Activated CD8-positive, alpha-beta memory T cell treated with anti-CD3 and anti-CD28 coated beads, Interleukin-2, amount 50 U/mL, for 4 hours (primary cell): ENCODE results near the gene NFATC1.

ENCODE experiments used
- DNase-seq: peaks from one replicate; pipeline ENCODE4 v3.0.0-alpha.2; 2020

NFATC1 gene

DNA sequence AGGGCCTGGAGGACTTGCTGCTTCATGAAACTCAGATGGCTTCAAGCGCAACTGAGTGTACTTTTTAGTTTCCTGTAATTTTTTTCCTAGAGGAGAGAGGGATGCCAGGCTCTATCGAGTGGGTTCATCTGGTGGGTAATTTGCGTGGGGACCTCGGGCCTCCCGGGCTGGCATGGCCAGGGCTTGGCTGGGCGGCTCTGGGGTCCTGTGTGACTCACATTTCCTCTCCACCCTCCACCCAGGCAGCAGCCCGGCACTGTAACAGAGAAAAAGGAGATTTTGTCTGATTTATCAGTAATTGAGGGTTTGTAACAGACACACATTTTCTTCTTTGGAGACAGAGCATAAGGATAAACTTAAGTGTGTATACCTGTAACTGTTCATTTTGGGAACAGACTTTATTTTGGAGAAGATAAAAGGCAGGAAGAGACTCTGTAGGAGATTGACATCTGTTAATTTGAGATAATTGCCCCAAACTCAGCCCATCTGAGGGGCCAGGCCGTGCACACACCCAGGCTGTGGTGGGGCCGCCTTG is 64.3 kb downstream of the NFATC1 start:
- no peak for DNase-seq

DNA sequence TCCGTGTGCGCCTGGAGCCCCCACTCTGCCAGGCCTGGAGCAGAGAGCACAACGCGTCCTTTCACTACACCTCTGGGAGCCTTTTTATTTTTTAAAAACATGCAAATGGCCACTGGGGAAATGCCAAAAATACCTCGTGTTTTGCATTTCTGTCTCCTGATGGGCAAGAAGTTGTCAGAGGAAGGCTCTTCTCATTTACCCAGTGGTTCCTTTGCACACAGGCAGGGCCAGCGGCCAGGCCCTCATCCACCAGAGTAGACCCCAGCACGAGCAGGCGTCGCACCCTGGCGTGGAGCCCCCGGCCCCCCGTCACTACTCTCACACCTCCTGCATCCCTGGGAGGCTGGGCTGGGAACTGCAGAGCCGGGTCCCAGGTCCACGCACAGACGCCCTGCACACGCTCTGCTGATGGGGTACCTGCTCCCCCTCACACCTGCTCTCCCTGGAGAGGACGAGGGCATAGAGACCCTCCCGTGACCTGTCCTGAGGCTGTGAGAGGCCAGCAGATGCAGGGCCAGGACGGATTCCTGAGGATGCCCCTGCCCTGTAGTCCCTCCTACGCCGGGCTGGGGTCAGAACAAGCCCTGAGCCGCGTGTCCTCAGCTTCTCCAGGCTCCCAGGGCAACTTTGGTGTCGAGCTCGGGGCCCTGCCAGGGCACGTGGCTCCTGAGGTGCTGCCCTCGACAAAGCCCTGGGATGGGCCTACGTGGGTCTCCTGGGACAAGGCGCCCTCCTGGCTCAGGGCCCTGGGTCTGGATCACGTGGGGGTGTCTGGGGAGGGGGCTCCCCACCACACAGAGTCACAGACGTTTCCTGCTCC is 65.0 kb downstream of the NFATC1 start:
- DNase-seq: no peak

DNA sequence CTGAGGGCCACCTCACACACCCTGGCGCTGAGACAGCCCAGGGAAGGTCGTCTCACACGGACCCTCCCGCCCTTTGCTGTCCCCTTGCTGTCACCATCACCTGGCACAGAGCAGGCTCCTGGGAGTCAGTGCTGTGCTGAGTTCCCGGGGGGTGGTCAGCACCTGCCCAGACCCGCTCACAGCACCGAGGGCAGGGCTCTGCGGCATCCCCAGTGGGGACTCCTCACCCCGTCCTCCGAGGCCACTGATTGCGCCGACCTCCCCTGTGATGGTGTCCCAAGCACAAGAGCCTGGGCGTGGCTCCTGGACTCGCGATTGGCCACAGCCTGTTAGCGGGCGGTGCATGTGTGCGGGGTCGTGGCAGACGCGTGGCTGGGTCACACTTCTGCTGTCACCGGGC is 65.9 kb downstream of the NFATC1 start:
- DNase-seq: no peak

DNA sequence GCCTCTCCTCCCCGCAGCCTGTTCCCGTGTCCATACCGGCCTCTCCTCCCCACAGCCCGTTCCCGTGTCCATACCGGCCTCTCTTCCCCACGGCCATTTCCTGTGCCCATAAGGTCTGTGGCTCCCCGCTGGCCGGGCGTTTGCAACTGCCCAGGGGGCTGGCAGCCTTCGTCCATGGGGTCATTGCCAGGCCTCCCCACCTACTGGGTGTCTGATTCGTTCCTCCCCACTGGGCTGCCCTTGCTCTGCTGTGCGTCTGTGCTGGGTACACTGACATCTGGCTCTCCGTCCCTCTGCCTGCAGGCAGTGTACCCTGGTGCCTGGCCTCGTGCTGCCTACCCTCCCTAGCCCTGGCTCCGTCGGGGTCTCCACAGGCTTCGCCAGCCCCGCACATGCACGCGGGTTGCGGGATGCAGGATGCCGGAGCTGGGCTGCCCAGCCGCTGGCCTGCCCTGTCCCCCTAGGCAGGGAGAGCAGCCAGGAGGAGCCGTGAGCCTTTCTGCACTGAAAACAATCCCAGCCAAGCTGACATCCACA is 67.8 kb downstream of the NFATC1 start:
- no peak for DNase-seq

DNA sequence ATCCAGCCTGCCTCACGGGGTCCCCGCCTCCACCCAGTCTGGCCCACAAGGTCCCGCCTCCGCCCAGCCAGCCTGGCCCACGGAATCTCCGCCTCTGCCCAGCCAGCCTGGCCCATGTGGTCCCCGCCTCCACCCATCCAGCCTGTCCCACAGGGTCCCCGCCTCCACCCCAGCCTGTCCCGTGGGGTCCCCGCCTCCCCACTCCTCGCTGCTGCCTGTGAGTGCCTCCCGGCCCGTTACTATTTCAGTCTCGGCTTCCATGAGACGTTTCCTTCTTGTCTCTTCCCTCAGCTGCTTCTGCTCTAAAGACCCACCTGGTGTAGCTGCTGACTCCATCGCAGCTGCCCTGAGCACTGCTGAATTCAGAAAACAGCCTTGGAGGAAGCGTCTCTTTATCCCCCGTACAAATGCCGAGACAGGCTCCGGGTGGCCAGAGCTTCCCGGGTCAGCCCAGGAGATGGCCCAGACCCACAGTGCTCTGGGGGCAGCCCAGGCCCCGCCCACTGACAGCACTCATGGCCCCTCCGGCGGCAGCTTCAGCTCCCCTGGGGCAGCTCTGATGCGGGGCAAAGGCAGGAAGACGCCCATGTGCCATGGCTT is 69.8 kb downstream of the NFATC1 start:
- DNase-seq: no peak

DNA sequence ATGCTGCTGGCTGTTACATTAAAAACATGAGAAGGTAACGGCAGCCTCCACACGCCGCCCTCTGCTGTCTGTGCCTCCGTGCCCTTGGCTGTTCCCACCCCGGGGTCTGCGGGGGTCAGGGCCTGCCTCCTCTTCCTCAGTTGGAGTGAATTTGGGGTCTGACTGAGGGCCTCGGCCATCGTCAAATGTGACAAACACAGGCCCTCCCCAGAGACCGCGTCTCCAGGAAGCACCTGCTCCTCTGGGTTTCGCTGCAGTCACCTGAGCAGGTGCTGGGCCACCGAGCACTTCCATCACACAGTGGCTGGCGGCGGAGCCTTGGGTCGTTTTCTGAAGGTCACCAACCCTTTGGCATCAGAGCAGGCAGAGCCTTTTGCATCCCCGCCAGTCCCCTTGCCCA is 70.9 kb downstream of the NFATC1 start:
- no peak for DNase-seq

DNA sequence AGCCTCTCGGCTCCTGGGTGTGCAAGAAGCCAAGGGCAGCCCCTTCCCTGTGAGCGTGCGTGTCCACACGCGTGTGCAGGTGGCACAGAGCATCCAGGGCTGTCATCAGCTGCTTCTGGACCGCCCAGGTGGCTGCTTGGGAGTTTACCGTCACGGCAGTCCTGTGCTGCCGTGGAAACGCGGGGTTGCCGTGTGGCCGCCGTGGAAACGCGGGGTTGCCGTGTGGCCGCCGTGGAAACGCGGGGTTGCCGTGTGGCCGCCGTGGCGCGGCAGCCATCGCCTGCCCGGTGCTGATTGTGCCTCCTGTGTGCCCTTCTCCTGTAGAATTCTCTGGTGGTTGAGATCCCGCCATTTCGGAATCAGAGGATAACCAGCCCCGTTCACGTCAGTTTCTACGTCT is 71.4 kb downstream of the NFATC1 start:
- no peak for DNase-seq

DNA sequence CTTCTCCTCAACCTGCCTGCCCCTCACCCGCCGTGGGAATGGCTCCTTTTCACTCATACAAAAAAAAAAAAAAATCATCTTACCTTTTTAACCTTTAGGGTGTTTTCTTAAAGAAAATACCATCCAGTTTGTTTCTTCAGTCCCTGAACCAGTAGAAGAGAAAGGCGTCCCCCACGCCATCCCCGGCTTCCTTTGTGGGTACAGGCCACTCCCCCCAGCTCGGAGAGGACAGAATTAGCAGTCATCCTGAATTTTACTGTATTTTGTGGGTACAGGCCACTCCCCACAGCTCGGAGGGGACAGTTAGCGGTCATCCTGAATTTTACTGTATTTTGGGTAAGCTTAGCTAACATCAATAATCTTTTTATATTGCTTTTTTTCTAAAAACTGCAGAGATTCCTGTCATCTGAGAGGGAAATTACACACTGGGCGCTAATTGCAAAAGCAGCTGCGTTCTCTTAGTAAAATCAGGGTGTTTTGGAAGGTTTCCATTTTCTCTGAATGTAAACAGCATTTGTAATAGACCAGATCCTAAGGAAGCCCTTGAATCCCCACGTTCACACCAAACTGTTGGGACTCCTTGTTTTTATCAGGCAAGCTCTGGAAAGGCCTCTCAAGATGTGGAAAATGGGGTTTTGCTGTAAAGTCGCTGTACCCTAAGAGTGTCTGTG is 72.5 kb downstream of the NFATC1 start:
- DNase-seq: no peak

DNA sequence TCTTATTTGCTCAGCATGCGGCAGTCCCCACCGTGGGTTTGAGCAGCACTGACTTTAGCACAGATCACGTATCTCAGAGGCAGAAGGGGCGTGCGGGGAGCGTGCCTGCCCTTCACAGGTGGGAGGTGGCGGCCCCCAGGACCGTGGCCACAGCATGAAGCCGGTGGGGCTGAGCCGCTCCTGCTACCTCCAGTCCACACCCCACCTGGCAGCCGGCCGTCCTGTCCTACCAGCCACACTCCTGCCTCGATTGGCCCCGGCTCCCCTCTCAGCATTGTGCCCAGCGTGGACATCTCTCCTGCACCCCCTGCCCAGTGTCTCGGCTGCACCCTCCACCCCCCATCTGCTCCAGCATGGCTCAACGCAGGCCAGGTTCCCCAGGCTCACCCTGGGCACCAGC is 73.6 kb downstream of the NFATC1 start:
- no peak for DNase-seq

DNA sequence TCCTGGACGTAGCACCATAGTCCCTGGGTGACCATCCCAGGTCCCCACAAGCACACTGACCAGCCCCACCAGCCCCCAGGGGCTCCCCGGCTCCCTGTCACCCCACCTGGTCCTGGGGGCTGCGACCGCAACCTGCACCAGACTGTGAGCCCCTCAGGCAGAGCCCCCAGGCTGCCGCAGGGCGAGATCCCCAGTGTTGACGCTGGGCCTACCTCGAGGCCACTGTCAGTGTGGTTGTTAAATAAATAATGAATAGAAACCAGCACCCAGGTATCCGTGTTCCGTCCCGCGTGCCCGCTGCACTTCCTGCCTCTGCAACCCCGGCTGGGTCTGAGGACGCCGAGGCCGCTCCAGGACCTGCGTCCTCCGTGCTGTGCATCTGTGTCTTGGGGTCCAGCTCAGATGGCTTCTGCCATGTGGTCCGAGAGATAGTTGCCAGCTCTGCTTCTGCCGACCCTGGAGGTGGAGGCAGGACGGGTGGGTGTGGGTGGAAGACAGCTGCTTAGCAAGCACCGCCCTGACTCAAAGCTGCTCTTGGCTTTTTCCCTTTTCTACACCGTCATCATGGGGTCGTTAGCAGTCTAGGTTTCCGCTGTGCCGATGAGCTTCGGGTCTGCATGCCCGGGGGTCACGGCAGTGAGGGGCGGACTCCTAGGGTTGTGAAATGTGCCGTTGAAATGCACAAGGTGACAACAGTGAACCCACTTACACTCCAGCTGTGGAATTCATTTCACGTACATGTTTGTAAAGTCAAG is 74.2 kb downstream of the NFATC1 start:
- DNase-seq: no peak

DNA sequence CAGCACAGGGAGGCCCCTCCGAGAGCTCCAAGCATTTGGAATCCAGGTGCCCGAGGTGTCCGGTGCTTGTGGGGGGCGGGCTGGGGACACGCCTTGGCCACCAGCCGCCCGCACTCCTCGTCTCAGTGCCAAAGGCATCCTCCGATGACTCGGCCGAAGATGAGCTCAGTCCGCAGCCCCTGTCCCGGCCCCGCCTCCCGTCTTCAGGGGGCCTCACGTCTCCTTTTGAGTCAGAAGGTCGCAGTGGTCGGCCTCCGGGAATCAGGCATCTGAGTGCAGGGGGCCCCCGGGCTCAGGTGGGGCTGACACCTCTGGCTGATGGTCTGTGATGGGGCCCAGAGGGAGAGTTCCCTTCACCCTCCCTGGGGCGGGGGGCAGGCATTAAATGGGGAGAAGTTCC is 74.8 kb downstream of the NFATC1 start:
- no peak for DNase-seq

DNA sequence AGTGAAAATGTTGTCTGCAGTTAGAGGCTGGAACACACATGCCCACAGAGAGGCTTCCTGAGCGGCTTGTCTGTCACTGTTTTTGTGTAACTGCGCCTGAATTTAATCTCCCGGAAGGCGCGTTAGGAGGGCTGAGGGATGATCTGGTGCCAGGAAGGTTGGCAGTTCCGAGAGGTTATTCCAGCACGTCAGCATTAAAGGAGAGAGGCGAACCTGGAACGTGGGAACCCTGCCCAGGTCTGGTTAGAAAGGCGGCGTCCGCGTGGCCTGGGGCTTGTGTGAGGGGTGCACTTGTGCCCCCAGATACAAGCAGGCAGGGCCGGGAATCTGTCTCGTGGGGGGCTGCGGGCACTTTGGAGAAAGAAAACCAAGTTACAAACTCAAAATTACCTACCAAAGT is 75.3 kb downstream of the NFATC1 start:
- DNase-seq: no peak

DNA sequence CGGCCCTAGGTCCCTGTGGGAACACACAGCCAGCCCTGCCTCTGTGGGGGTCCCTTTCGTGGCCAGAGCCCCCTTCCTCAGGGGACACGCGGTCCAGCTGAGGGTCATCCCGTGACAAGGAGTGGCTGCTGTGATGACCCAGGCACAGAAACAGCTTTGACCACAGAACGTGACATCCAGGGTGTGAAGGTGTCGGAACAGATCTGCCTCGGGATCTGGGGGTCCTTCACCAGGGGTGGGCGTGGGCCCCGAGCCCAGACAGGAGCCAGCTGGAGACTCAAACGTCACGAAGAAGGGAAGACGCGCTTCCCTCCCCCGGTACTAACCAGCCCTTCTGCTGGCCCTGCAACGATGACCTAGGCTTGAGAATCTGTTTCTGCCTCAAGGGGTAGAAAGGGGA is 75.9 kb downstream of the NFATC1 start:
- no peak for DNase-seq

DNA sequence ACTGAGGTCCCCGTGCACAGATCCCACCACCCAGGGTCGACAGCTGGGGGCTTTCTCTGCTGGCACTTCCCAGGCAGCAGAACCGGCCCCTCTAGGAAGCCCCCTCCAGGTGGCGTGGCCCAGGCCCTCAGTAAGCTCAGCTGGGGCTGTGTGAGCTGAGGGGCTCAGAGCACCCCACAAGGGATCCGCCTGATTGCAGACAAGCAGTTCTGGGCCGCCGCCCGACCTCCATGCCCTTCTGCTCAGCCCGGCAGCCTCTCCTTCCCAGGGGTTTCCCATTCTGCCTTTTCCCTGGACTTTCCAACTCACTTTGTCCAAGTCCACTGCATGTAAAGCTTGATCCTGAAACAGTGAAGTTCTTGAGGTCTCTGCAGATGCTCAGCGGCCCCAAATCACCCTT is 76.4 kb downstream of the NFATC1 start:
- no peak for DNase-seq

DNA sequence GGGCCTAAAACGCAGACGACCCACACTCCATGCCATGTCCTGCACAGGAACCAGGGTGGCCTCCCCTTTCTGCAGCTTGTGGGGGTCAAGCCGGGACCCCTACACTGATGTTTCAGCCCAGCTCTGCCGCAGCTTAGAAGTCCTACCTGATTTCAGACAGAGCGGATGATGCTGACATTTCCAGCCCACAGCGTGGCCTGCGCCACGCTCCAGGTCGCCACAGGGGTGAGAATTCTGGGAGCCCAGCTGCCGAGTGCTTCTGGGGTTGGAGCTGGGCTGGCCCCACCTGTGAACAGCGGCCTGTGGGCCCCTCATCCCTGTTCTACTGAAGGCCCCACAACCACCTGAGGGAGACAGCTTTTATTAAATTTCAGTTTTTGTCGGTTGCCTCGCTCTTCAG is 77.2 kb downstream of the NFATC1 start:
- DNase-seq: no peak

DNA sequence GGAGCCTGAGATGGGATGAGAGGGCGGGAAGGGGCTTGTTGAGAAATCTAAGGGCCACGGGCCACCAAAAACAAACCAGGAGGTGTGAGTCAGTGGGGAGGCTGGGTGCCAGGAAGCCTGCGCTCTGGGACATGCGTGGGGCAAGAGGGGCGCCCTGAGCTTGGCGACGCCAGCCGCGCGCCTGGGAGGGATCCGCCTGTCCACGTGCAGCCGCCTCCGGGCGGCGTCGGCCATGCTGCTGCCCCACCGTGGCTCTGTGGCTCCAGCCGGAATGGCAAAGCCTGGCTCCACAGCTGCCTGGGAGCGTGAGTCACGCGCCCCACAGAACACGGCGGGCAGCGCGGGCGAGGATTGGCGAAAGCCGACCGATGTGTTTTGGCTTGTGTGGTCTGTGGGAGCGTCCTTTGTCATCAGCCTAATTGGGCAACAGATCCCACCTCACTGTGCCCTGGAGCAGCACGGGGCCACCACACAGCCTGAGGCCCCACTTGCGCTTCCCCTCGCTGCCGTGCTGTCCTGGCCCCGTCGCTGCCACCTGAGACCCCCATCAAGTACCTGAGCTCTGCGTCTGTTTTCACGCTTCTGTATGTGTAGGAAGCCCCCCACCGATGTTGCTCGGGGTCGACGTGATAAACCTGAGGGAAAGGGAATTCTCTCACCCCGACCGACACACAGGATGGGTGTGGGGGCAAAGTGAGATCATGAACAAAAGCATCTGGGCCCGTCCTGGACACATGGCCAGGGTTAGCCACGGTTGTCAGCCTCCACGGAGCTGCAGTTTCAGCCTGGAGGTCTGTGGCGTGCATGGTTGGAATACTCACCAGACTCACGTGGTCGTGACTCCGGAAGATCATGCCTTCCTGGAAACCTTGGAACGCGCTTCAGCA is 80.5 kb downstream of the NFATC1 start:
- no peak for DNase-seq

DNA sequence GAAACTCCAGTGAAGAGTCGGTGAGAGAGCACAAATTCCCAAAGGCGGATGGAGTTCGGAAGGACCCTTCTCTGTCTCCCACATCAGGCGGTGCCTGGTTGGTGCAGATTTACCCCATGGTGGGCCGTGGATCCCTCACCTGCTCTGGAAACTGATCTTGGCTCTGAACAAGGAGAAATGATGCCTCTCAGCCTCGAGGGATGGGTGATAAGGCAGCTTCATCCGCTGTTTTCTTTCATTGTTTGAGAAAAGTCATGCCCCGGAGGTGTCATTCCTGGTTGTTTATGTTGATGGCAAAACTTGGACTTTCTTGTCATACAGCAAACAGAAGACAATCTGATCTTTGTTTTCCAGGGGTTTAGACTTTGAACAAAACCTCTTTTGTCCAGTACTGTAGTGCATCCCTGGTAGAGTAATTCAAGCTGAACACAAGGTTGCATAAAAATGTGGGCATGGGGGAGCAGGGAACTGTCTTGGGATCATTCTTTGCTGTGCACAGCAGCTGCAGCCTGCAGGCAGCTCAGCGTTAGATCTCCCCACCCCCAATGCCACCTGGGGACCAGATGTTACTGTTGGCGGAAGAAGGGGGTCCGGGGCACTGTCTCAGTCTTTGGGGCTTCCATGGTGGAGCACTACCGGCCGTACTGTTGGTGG is 81.3 kb downstream of the NFATC1 start:
- DNase-seq: no peak

DNA sequence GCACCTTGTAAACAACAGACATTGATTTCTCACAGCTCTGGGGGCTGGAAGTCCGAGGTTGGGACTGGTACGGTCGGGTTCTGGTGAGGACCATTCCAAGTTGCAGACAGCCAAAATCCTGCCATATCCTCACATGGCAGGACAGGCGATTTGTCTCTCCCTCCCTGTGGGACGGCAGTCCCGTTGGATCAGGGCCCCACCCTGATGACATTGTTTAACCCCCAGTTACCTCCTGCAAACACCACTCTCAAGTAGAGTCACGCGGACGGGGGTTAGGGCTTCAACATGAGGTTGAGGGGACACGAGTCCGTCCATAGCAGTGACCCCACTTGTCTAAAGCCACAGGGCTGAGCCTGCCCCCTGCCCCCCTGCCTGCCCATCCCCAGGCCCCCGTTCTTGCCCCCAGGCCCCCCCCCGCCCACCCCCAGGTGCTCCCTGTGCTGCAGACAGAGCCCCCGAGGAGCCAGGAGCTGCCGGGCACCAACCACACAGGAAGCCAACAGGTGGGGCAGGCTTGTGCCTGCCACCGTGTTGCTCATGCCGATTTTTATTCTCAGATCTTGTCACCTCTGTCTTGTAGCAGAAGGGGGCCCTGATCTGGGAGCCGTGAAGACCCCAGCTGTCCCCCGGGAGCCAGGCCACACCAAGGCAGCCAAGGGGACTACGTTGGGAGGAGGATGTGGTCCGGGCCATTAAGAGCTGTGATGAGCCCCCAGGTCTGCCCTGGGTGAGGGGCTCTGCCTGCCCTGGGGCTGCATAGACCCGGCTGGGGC is 82.2 kb downstream of the NFATC1 start:
- peak; percentile 15 for DNase-seq

DNA sequence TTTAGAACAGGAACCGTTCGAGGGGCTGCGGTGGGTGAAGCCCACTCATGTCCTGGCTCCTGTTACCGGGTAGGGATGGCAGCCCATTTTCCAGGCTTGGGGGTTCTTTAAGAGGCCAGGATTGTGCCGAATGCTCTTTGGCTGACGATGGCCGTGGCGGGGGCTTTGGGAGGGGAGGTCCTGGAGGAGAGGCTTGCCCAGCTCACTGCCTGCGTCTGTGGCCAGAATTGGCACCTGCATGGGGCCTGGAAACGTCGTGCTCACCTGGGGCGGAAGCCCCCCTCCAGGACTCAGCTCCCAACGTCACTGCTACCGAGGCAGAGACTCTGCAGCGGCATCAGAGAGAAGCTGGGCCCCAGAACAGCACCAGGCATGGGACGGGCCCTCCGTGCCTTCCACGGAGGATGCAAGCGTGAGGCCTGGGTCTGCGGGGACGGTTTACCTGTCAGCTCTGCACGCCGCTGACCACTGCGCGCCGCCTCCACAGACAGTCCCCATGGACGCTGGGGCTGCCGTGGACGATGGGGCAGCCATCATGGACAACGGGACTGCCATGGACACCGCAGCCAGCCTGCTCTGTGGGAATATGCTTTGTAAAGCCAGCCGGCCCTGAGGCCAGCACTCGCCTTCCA is 82.9 kb downstream of the NFATC1 start:
- peak; percentile 15 for DNase-seq
